NCI-H1930 (cell line): ENCODE measurements around the gene LRRC75B.
"Not testable (repeated sequence)": the region's sequence is repeated elsewhere in the genome, so short reads cannot be mapped to it uniquely, and the experiment has no call there.

Experiments used
- DNase-seq, 2 experiments: peaks; one replicate each; lab custom pipeline; 2025; lab: John Stamatoyannopoulos, UW

The LRRC75B gene

GRCh38 chr22:24602105-24602749 is 9.4 kb upstream of the LRRC75B start:
- not testable (repeated sequence) for DNase-seq

GRCh38 chr22:24601217-24602104 is 8.6 kb upstream of the LRRC75B start:
- no peak for DNase-seq

GRCh38 chr22:24599958-24600715 is 7.3 kb upstream of the LRRC75B start:
- not testable (repeated sequence) for DNase-seq

- no peak for DNase-seq
Observed at GRCh38 chr22:24599514-24599913, 6.6 kb upstream of the LRRC75B start.

GRCh38 chr22:24597076-24597475 is 4.2 kb upstream of the LRRC75B start:
- DNase-seq = not testable (repeated sequence)

GRCh38 chr22:24595863-24596262 is 3.0 kb upstream of the LRRC75B start:
- DNase-seq = no peak

- no peak for DNase-seq
Observed at GRCh38 chr22:24595228-24595627, 2.4 kb upstream of the LRRC75B start.

- no peak for DNase-seq
Observed at GRCh38 chr22:24594569-24595120, 1.8 kb upstream of the LRRC75B start.

- no peak for DNase-seq
Observed at GRCh38 chr22:24593836-24594568, 1.1 kb upstream of the LRRC75B start.

- DNase-seq = not testable (repeated sequence)
Observed at GRCh38 chr22:24593559-24593835, 624 bp upstream of the LRRC75B start.

- no peak for DNase-seq
Observed at GRCh38 chr22:24592058-24592850, 619 bp downstream of the LRRC75B start.

GRCh38 chr22:24591286-24591830 is 1.5 kb downstream of the LRRC75B start:
- no peak for DNase-seq

GRCh38 chr22:24590596-24591173 is 2.2 kb downstream of the LRRC75B start:
- DNase-seq = no peak

- DNase-seq = no peak
Observed at GRCh38 chr22:24589518-24590030, 3.3 kb downstream of the LRRC75B start.

- DNase-seq = no peak
Observed at GRCh38 chr22:24588757-24589481, 4.0 kb downstream of the LRRC75B start.

- no peak for DNase-seq
Observed at GRCh38 chr22:24588381-24588756, 4.5 kb downstream of the LRRC75B start.

- no peak for DNase-seq
Observed at GRCh38 chr22:24587948-24588347, 4.9 kb downstream of the LRRC75B start.

- DNase-seq = no peak
Observed at GRCh38 chr22:24587251-24587650, 5.6 kb downstream of the LRRC75B start.

GRCh38 chr22:24585927-24586546 is 6.8 kb downstream of the LRRC75B start:
- DNase-seq = no peak
